OCI-LY3 (cell line): ENCODE measurements around the gene LAD1.

ENCODE experiments used
- H2AFZ ChIP-seq: fragments of 200-600, 300-600 bp; shearing (Covaris generic); 2 replicates; pipeline ENCODE4 v1.6.0; 2014; ENCODE audit warnings: antibody characterized with exemption, low read depth, low read length
- H3K27ac ChIP-seq: fragments of 200-600, 300-600 bp; sonication (generic); 2 replicates; pipeline ENCODE4 v1.5.1; 2014; ENCODE audit warnings: mild to moderate bottlenecking, low read length, moderate library complexity, mixed read lengths
- H3K27me3 ChIP-seq: fragments of 200-600, 300-600 bp; sonication (generic); 2 replicates; pipeline ENCODE4 v1.6.1; 2014; ENCODE audit warnings: low read depth, low read length, mixed read lengths
- H3K36me3 ChIP-seq: fragments of 200-600, 300-600 bp; sonication (generic); replicated peaks from 2 replicates; pipeline ENCODE3; 2014; ENCODE audit warnings: low read depth, low read length, mixed read lengths
- H3K4me1 ChIP-seq: fragments of 300-600, 200-600 bp; sonication (generic); 2 replicates; pipeline ENCODE4 v1.6.1; 2014; ENCODE audit warnings: low read length, mixed read lengths
- H3K4me2 ChIP-seq: fragments of 200-600, 300-600 bp; sonication (generic); 2 replicates; pipeline ENCODE4 v1.6.1; 2014; ENCODE audit warnings: low read length, mixed read lengths
- H3K4me3 ChIP-seq: fragments of 300-600, 200-600 bp; sonication (generic); 2 replicates; pipeline ENCODE4 v1.5.1; 2014; ENCODE audit warnings: antibody characterized with exemption, mild to moderate bottlenecking, low read length, moderate library complexity
- H3K79me2 ChIP-seq: fragments of 300-600, 200-600 bp; shearing (Covaris generic); 2 replicates; pipeline ENCODE4 v1.6.1; 2014; ENCODE audit warnings: mild to moderate bottlenecking, low read length, mixed read lengths
- H3K9ac ChIP-seq: fragments of 300-600, 200-600 bp; shearing (Covaris generic); 2 replicates; pipeline ENCODE4 v1.6.0; 2014; ENCODE audit warnings: mild to moderate bottlenecking, low read length, moderate library complexity
- H3K9me3 ChIP-seq: fragments of 200-600, 300-600 bp; shearing (Covaris generic); 2 replicates; pipeline ENCODE4 v1.6.1; 2014; ENCODE audit warnings: low read length, mixed read lengths; ENCODE audit not compliant: insufficient read depth
- H4K20me1 ChIP-seq: fragments of 200-600, 300-600 bp; sonication (generic); 2 replicates; pipeline ENCODE4 v1.6.1; 2016; ENCODE audit warnings: low read length, mixed read lengths; ENCODE audit not compliant: insufficient read depth
- EZH2phosphoT487 ChIP-seq: fragments of 200-600 bp; shearing (Covaris generic); IDR thresholded peaks from 2 replicates; pipeline ENCODE4 v1.6.1; 2018; ENCODE audit warnings: antibody characterized with exemption, mixed run types, low read depth
- TF ChIP-seq, protein P1 (sequence below): fragments of 200-600, 300-600 bp; sonication (generic); IDR thresholded peaks from 2 replicates; pipeline ENCODE4 v1.5.1; 2014; ENCODE audit warnings: antibody characterized with exemption, low read length, low read depth

LAD1 gene

DNA sequence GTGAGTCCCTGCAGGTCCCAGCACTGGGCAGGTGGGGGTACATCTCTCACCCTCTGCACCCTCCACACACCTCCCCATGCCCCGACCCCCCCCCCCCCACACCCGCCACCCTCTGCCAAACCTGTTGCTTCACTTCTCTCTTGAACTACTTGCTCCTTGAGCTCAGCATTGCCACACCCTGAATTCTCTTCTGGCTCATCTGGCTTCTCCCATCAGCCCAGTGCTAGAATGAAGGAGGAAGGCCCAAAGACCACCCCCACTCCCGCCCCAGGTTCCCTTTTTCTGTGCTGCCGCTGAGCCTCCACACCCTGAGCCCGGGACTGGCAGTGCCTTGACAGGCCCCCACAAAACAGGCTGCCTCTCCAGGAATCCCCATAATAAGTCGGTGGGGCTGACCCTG, 28.8 kb upstream of the LAD1 start:
- H4K20me1 ChIP-seq: no peaks in the 10 kb centered on the region
- no peak overlapping the region for H3K4me2 ChIP-seq
- no peaks in the 10 kb centered on the region for H3K79me2 ChIP-seq
- peaks cover 4% of the 10 kb centered on the region; the same call in 1 of the 2 replicates for H3K4me1 ChIP-seq
- H3K36me3 ChIP-seq: no peaks in the 10 kb centered on the region
- no peak overlapping the region for H2AFZ ChIP-seq
- no peak overlapping the region for H3K4me3 ChIP-seq
- no peak overlapping the region for H3K27ac ChIP-seq
- H3K9ac ChIP-seq: no peak overlapping the region
- peaks cover 6% of the 10 kb centered on the region; the same call in 1 of the 2 replicates for H3K27me3 ChIP-seq
- H3K9me3 ChIP-seq: no peaks in the 10 kb centered on the region
- TF ChIP-seq, protein P1, sequence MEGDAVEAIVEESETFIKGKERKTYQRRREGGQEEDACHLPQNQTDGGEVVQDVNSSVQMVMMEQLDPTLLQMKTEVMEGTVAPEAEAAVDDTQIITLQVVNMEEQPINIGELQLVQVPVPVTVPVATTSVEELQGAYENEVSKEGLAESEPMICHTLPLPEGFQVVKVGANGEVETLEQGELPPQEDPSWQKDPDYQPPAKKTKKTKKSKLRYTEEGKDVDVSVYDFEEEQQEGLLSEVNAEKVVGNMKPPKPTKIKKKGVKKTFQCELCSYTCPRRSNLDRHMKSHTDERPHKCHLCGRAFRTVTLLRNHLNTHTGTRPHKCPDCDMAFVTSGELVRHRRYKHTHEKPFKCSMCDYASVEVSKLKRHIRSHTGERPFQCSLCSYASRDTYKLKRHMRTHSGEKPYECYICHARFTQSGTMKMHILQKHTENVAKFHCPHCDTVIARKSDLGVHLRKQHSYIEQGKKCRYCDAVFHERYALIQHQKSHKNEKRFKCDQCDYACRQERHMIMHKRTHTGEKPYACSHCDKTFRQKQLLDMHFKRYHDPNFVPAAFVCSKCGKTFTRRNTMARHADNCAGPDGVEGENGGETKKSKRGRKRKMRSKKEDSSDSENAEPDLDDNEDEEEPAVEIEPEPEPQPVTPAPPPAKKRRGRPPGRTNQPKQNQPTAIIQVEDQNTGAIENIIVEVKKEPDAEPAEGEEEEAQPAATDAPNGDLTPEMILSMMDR: no peak
- TF ChIP-seq EZH2phosphoT487: no peak

DNA sequence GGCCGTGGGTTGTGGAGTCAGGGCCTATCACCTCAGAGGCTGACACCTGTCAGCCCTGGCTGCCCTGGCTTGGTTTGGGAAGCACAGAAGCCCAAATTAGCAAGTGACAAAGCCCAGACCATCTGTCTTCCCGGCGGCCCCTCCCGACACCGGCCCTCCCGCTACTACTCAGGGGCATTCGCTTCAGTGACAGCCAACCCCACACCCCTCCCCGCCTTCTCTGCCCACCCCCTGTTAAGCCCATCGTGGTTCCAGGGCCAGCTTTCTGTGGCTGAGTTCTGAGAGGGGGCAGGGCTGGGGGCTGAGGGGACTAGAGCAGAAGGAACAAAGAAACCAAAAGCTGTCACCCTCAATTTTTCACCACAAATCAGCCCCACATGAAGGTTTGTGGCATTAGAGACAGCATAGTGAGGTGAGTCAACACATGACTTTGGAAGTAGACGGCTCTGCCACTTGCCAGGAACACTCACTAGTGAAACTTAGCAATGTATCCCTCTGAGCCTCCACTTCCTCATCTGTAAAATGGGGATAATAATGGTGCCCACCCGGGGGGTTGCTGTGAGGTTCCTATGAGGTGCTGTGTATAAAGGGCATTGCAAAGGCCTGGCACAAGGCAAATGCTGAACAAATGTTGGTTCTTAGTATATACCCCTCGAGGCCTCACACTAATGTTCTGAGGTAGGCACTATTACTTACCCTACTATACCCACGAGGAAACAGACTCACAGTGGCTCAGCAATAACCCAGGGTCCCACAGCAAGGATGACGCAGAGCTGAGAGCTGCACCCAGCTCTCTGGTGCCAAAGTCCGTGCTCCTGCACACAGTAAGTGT, 27.6 kb upstream of the LAD1 start:
- Histone ChIP-seq H4K20me1 (no peaks in the 10 kb centered on the region), H3K27me3 (peaks cover 6% of the 10 kb centered on the region; the same call in 1 of the 2 replicates), H3K4me2 (no peak overlapping the region), H3K4me3 (no peak overlapping the region), H3K36me3 (no peaks in the 10 kb centered on the region), H3K27ac (no peak overlapping the region), H3K4me1 (peaks cover 4% of the 10 kb centered on the region; the same call in 1 of the 2 replicates), H3K9ac (no peak overlapping the region), H2AFZ (no peak overlapping the region), H3K9me3 (no peaks in the 10 kb centered on the region), H3K79me2 (no peaks in the 10 kb centered on the region)
- TF ChIP-seq EZH2phosphoT487: no peak
- TF ChIP-seq, protein P1: no peak

DNA sequence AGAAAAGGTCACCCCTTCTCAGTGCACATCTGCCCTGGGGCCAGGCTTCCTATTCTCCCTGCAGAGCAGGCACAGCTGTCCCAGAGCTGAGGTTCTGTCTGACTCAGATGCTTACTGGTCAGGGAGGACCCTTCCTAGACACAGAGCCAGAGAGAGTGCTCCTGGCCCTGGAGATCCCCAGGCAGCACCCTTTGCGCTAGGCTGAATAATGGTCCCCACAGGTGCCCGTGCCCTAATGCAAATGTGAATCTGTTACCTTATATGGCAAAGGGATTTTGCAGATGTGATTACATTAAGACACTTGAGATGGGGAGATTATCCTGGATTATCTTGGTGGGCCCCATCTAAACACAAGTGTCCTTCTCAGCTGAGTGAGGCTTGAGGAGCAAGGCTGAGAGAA, 25.0 kb upstream of the LAD1 start:
- H3K9me3 ChIP-seq: no peaks in the 10 kb centered on the region
- H3K4me2 ChIP-seq: no peak overlapping the region
- peaks cover 4% of the 10 kb centered on the region; the same call in 1 of the 2 replicates for H3K4me1 ChIP-seq
- peaks cover 15% of the 10 kb centered on the region for H3K27me3 ChIP-seq
- H3K27ac ChIP-seq: no peak overlapping the region
- H3K36me3 ChIP-seq: no peaks in the 10 kb centered on the region
- H3K4me3 ChIP-seq: no peak overlapping the region
- H3K9ac ChIP-seq: no peak overlapping the region
- H2AFZ ChIP-seq: no peak overlapping the region
- TF ChIP-seq, protein P1: no peak
- TF ChIP-seq EZH2phosphoT487: no peak
- H3K79me2 ChIP-seq: no peaks in the 10 kb centered on the region
- no peaks in the 10 kb centered on the region for H4K20me1 ChIP-seq

DNA sequence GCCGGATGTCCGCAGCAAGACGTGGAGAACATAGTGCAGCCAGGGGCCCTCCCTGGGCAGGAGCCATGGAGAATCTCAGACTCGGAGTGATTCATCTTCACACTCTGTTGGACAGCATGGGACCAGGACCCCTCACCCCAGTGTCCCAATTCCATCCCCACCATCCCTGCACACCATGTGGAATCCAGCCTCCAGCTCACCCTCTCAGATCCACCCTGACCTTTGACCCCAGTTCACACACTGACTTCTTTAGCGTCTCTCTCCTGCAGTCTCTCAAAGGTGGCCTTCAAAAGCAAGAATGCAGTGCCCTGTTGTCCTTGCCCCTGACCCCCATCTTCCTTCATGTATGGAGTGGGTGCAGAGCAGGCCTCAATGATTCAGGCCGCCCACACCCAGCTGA, 24.5 kb upstream of the LAD1 start:
- Histone ChIP-seq H3K4me1 (peaks cover 4% of the 10 kb centered on the region; the same call in 1 of the 2 replicates), H3K4me2 (no peak overlapping the region), H3K4me3 (no peak overlapping the region)

More for the DNA sequence above, 24.5 kb upstream of the LAD1 start:
- Histone ChIP-seq H3K9me3 (no peaks in the 10 kb centered on the region), H3K27ac (no peak overlapping the region), H3K9ac (no peak overlapping the region), H3K27me3 (peaks cover 18% of the 10 kb centered on the region), H4K20me1 (no peaks in the 10 kb centered on the region), H3K36me3 (no peaks in the 10 kb centered on the region), H3K79me2 (no peaks in the 10 kb centered on the region), H2AFZ (no peak overlapping the region)
- TF ChIP-seq EZH2phosphoT487: no peak
- TF ChIP-seq, protein P1: no peak
